HepG2 (cell line): ENCODE measurements around the gene ACSM6. TPM values are rescaled to one million over a fixed set of nuclear protein-coding genes. Genes with fewer than 3 reads are reported as not detected.

Experiments
- ATAC-seq: fragments of 200-7000 bp; cut with Tn5 transposase; 3 replicates; pipeline ENCODE4 v1.9.1; 2020; ENCODE audit warnings: mild to moderate bottlenecking, moderate library complexity
- BruUV-seq: library from RNA; stranded (reverse); fragments of 400-500 nt; replicated peaks from 2 replicates; lab custom pipeline; 2021; lab: Mats Ljungman, UMichigan
- CTCF ChIA-PET: fragments of 300-600 bp; formaldehyde crosslinking; extraction: SDS; loops from one replicate; lab custom pipeline; 2021; ENCODE audit warnings: low total read pairs, inconsistent platforms, low intra/inter-chr PET ratio; lab: Yijun Ruan, JAX
- POLR2A ChIA-PET: fragments of 350-600 bp; sonication (Branson Sonifier 250); formaldehyde crosslinking; loops from one replicate; lab custom pipeline; 2020; ENCODE audit warnings: antibody characterized with exemption, inconsistent platforms; lab: Yijun Ruan, JAX
- DNase-seq: peaks from one replicate; pipeline ENCODE4 v3.0.0-alpha.2; 2015; ENCODE audit warnings: low spot score
- FAIRE-seq: peaks from 3 replicates; lab custom pipeline; 2011; peaks lifted over from hg19 to GRCh38; lab: Jason Lieb, UNC
- H2AFZ ChIP-seq: one replicate; pipeline ENCODE4 v1.6.1; 2011; ENCODE audit warnings: low read length, inconsistent platforms
- H3K27ac ChIP-seq: fragments of 300-600 bp; 3 replicates; pipeline ENCODE4 v1.8.0; 2011; ENCODE audit warnings: mixed run types, mild to moderate bottlenecking, mixed read lengths, low read length, inconsistent platforms; ENCODE audit not compliant: insufficient read depth; ENCODE audit errors: extremely low read length
- H3K27me3 ChIP-seq, 2 experiments: fragments of 200-600 bp in 1 of 2; 2 replicates in 1 of 2; 3 replicates in 1 of 2; pipeline versions ENCODE4 v1.6.0 to v1.8.0; 2011; ENCODE audit warnings: low read length in 2 of 2, mild to moderate bottlenecking in 2 of 2, moderate library complexity in 2 of 2, inconsistent platforms in 1 of 2; ENCODE audit not compliant: insufficient read depth in 2 of 2, control insufficient read depth in 1 of 2
- H3K36me3 ChIP-seq, 2 experiments: fragments of 200-600 bp in 1 of 2; replicated peaks in 1 of 2; 2 replicates in 1 of 2; 3 replicates in 1 of 2; pipeline versions ENCODE4 v1.5.1 to v1.8.0; 2011; ENCODE audit warnings: low read length in 2 of 2, inconsistent platforms in 1 of 2; ENCODE audit not compliant: insufficient read depth in 2 of 2, control insufficient read depth in 1 of 2
- H3K4me1 ChIP-seq: 2 replicates; pipeline ENCODE4 v1.5.1; 2012; ENCODE audit warnings: low read length, inconsistent platforms; ENCODE audit not compliant: insufficient read depth
- H3K4me2 ChIP-seq: 2 replicates; pipeline ENCODE4 v1.6.0; 2011; ENCODE audit warnings: low read depth, low read length, inconsistent platforms
- H3K4me3 ChIP-seq, 3 experiments: fragments of 200-600 bp in 1 of 3; sonication (generic), shearing (Covaris generic) in 1 of 3; replicated peaks in 1 of 3; 2 replicates each; pipeline ENCODE4 v1.5.1; 2011 to 2016; ENCODE audit warnings: low read length in 3 of 3, inconsistent platforms in 2 of 3, low read depth in 2 of 3, mild to moderate bottlenecking in 2 of 3, control low read depth in 1 of 3, mixed read lengths in 1 of 3; ENCODE audit not compliant: insufficient read depth in 1 of 3
- H3K79me2 ChIP-seq: one replicate; pipeline ENCODE4 v1.6.1; 2011; ENCODE audit warnings: low read length, inconsistent platforms; ENCODE audit not compliant: insufficient read depth
- H3K9ac ChIP-seq: 2 replicates; pipeline ENCODE4 v1.6.0; 2011; ENCODE audit warnings: mild to moderate bottlenecking, low read depth, low read length, inconsistent platforms; ENCODE audit not compliant: insufficient read depth
- H3K9me3 ChIP-seq: 2 replicates; pipeline ENCODE4 v1.5.1; 2012; ENCODE audit warnings: mild to moderate bottlenecking, low read length
- H4K20me1 ChIP-seq: 2 replicates; pipeline ENCODE4 v1.6.0; 2011; ENCODE audit warnings: inconsistent platforms, mild to moderate bottlenecking, low read length, moderate library complexity; ENCODE audit not compliant: insufficient read depth
- CTCF ChIP-seq: sonication (generic); formaldehyde crosslinking; IDR thresholded peaks from 2 replicates; pipeline ENCODE4 v1.5.0; 2020; ENCODE audit warnings: mild to moderate bottlenecking, missing genetic modification reagents, moderate library complexity
- FOSL1 ChIP-seq: sonication (generic); formaldehyde crosslinking; IDR thresholded peaks from 2 replicates; pipeline ENCODE4 v1.9.0; 2021; ENCODE audit warnings: missing genetic modification reagents, borderline replicate concordance
- MAF1 ChIP-seq: sonication (generic); formaldehyde crosslinking; IDR thresholded peaks from 2 replicates; pipeline ENCODE4 v1.5.0; 2020; ENCODE audit warnings: missing genetic modification reagents, borderline replicate concordance
- MATR3 ChIP-seq: sonication (generic); formaldehyde crosslinking; IDR thresholded peaks from 2 replicates; pipeline ENCODE4 v1.4.0; 2020; ENCODE audit warnings: missing genetic modification reagents
- TAF15 ChIP-seq: fragments of 200-400 bp; formaldehyde crosslinking; IDR thresholded peaks from one replicate; pipeline ENCODE4 v1.6.1; 2018; ENCODE audit warnings: mild to moderate bottlenecking, low read depth, low read length; ENCODE audit not compliant: poor library complexity, severe bottlenecking
- ZNF101 ChIP-seq: sonication (generic); formaldehyde crosslinking; IDR thresholded peaks from 2 replicates; pipeline ENCODE4 v1.4.0; 2020; ENCODE audit warnings: mild to moderate bottlenecking, low read depth, missing genetic modification reagents, borderline replicate concordance
- ZNF639 ChIP-seq: conservative IDR thresholded peaks from 2 replicates; pipeline ENCODE4 v1.6.1; 2018; ENCODE audit warnings: missing genetic modification reagents
- WGBS: methylation state at CpG from one replicate; pipeline ENCODE4 v1.1.6; 2017; ENCODE audit warnings: low lambda C conversion rate; 5-methylcytosine and 5-hydroxymethylcytosine counted together
- in situ Hi-C: cut with HindIII; loops from 2 replicates; pipeline ENCODE4 v1.10.0; 2017; ENCODE audit warnings: low pct_unique_long_range_greater_than_20kb; ENCODE audit not compliant: extremely low pct_ligation_motif_present
- intact Hi-C: fragments of 100-400 bp; cut with micrococcal nuclease; formaldehyde crosslinking; loops from one replicate; pipeline ENCODE4 v1.10.0; 2022; ENCODE audit not compliant: unreplicated experiment
- polyA plus RNA-seq, 8 experiments: library from polyadenylated mRNA; depleted of rRNA in 3 of 8; stranded (reverse) in 7 of 8; unstranded in 1 of 8; fragments of >200 nt; fragmentation: Illumina TruSeq in 4 of 8; extraction: Trizol in 4 of 8; gene quantifications; 2 replicates each; pipeline versions ENCODE4 v1.2.1 to v1.2.3, GENCODE V29; 2011 to 2016; ENCODE audit warnings: low read depth in 4 of 8, missing spikeins in 1 of 8, mixed read lengths in 1 of 8; ENCODE audit not compliant: insufficient read depth in 1 of 8
- total RNA-seq, 5 experiments: library from RNA; depleted of rRNA; stranded (reverse); fragments of >200 nt; fragmentation: Illumina TruSeq; extraction: Trizol; gene quantifications; 2 replicates each; pipeline ENCODE4 v1.2.3, GENCODE V29; 2016; ENCODE audit warnings: low read depth in 1 of 5

Gene ACSM6
- total and polyA plus RNA-seq, 2 of the 13 experiments (the other 11 are each of a cell fraction or from before 2014, with no cell fraction given): not detected

- Histone ChIP-seq H3K4me2 (no peak overlapping the region), H3K9me3 (no peaks in the 10 kb centered on the region), H3K79me2 (no peaks in the 10 kb centered on the region), H3K4me1 (peaks cover 7% of the 10 kb centered on the region; the same call in 1 of the 2 replicates), H3K9ac (no peak overlapping the region), H3K36me3 (no peaks in the 10 kb centered on the region), H4K20me1 (no peaks in the 10 kb centered on the region), H3K27me3 (no peaks in the 10 kb centered on the region; a peak in 1 of 5 replicates), H2AFZ (no peak overlapping the region), H3K4me3 (no peak overlapping the region), H3K27ac (no peak overlapping the region)
- POLR2A ChIA-PET: no interaction called here
- intact Hi-C loops (no loop called here), in situ Hi-C loops (no loop called here)
- no peak for ATAC-seq
- 78% methylated on average over 4 of the region's 4 CpGs for WGBS
- no peak for FAIRE-seq
- CTCF ChIA-PET: no interaction called here
- DNase-seq: no peak
- BruUV-seq: no TSS peak
- TF ChIP-seq CTCF (CRISPR knock-in tag) (0 out of 2 replicates have a peak, but pooled peaks have one; percentile 9), ZNF639 (CRISPR knock-in tag) (no peak), MATR3 (CRISPR knock-in tag) (no peak), FOSL1 (no peak), TAF15 (no peak), ZNF101 (CRISPR knock-in tag) (no peak), MAF1 (CRISPR knock-in tag) (no peak)
Observed at GRCh38 chr10:95168694-95169093, 25.3 kb upstream of the ACSM6 start.
